ENCODE measurements around the gene PDZK1. TPM values are rescaled to one million over a fixed set of nuclear protein-coding genes. Genes with fewer than 3 reads are reported as not detected.
A peak's percentile ranks its signal among the peaks of the same experiment; 100 is the strongest.
"Not testable (repeated sequence)": the region's sequence is repeated elsewhere in the genome, so short reads cannot be mapped to it uniquely, and the experiment has no call there.

Gene PDZK1
- total RNA-seq, 1 donor = 0.36 TPM

- no peak overlapping the region for H2AFZ ChIP-seq (ENCODE audit: low read length)
- H3K4me3 ChIP-seq (ENCODE audit: insufficient read depth, low read length) = no peak overlapping the region
- no peaks in the 10 kb centered on the region for H3K36me3 ChIP-seq (ENCODE audit: insufficient read depth, low read length)
- no peak for TF ChIP-seq CTCF (IDR thresholded peaks at IDR 0.05; ENCODE audit: extremely low read depth, low read depth, low read length)
- H3K9me3 ChIP-seq (ENCODE audit: low read depth, low read length) = no peaks in the 10 kb centered on the region
- peaks cover 14% of the 10 kb centered on the region for H3K4me1 ChIP-seq (ENCODE audit: insufficient read depth, low read length)
- no peak overlapping the region for H3K4me2 ChIP-seq (ENCODE audit: insufficient read depth, low read length)
- H4K20me1 ChIP-seq (ENCODE audit: insufficient read depth, low read length) = no peaks in the 10 kb centered on the region
- no peaks in the 10 kb centered on the region for H3K27me3 ChIP-seq (ENCODE audit: insufficient read depth, low read length)
- H3K27ac ChIP-seq (ENCODE audit: low read depth, low read length) = no peak overlapping the region
- peak; percentile 17 for DNase-seq (ENCODE audit: insufficient read length, low spot score, missing footprints)
- H3K79me2 ChIP-seq (ENCODE audit: insufficient read depth, low read length) = no peaks in the 10 kb centered on the region
These were observed 17.2 kb downstream of the PDZK1 start for GRCh38 chr1:145689922-145690321.

- Histone ChIP-seq H3K79me2 (ENCODE audit: insufficient read depth, low read length) (no peaks in the 10 kb centered on the region), H3K36me3 (ENCODE audit: insufficient read depth, low read length) (no peaks in the 10 kb centered on the region), H3K27me3 (ENCODE audit: insufficient read depth, low read length) (no peaks in the 10 kb centered on the region), H4K20me1 (ENCODE audit: insufficient read depth, low read length) (no peaks in the 10 kb centered on the region), H3K4me1 (ENCODE audit: insufficient read depth, low read length) (peaks cover 14% of the 10 kb centered on the region), H3K4me2 (ENCODE audit: insufficient read depth, low read length) (no peak overlapping the region), H3K27ac (ENCODE audit: low read depth, low read length) (no peak overlapping the region), H3K9me3 (ENCODE audit: low read depth, low read length) (no peaks in the 10 kb centered on the region), H3K4me3 (ENCODE audit: insufficient read depth, low read length) (no peak overlapping the region), H2AFZ (ENCODE audit: low read length) (no peak overlapping the region)
- DNase-seq (ENCODE audit: insufficient read length, low spot score, missing footprints) = no peak
- TF ChIP-seq CTCF (IDR thresholded peaks at IDR 0.05; ENCODE audit: extremely low read depth, low read depth, low read length) = no peak
These were observed 18.2 kb downstream of the PDZK1 start for GRCh38 chr1:145688924-145689323.

GRCh38 chr1:145688328-145688727 is 18.8 kb downstream of the PDZK1 start:
- DNase-seq (ENCODE audit: insufficient read length, low spot score, missing footprints) = no peak
- Histone ChIP-seq H3K27me3 (ENCODE audit: insufficient read depth, low read length) (no peaks in the 10 kb centered on the region), H2AFZ (ENCODE audit: low read length) (no peak overlapping the region), H3K4me1 (ENCODE audit: insufficient read depth, low read length) (peaks cover 14% of the 10 kb centered on the region), H3K4me3 (ENCODE audit: insufficient read depth, low read length) (no peak overlapping the region), H3K9me3 (ENCODE audit: low read depth, low read length) (no peaks in the 10 kb centered on the region), H4K20me1 (ENCODE audit: insufficient read depth, low read length) (no peaks in the 10 kb centered on the region), H3K27ac (ENCODE audit: low read depth, low read length) (no peak overlapping the region), H3K36me3 (ENCODE audit: insufficient read depth, low read length) (no peaks in the 10 kb centered on the region), H3K79me2 (ENCODE audit: insufficient read depth, low read length) (no peaks in the 10 kb centered on the region), H3K4me2 (ENCODE audit: insufficient read depth, low read length) (no peak overlapping the region)
- TF ChIP-seq CTCF (IDR thresholded peaks at IDR 0.05; ENCODE audit: extremely low read depth, low read depth, low read length) = no peak

- H4K20me1 ChIP-seq (ENCODE audit: insufficient read depth, low read length); H3K79me2 ChIP-seq (ENCODE audit: insufficient read depth, low read length); H3K4me1 ChIP-seq (ENCODE audit: insufficient read depth, low read length); H3K27ac ChIP-seq (ENCODE audit: low read depth, low read length); H3K9me3 ChIP-seq (ENCODE audit: low read depth, low read length); DNase-seq (ENCODE audit: insufficient read length, low spot score, missing footprints); H2AFZ ChIP-seq (ENCODE audit: low read length); H3K36me3 ChIP-seq (ENCODE audit: insufficient read depth, low read length); H3K4me2 ChIP-seq (ENCODE audit: insufficient read depth, low read length); H3K27me3 ChIP-seq (ENCODE audit: insufficient read depth, low read length); H3K4me3 ChIP-seq (ENCODE audit: insufficient read depth, low read length): not testable (repeated sequence)
These were observed 21.1 kb downstream of the PDZK1 start for GRCh38 chr1:145686078-145686477.

GRCh38 chr1:145684858-145685257 is 22.3 kb downstream of the PDZK1 start:
- H3K36me3 ChIP-seq (ENCODE audit: insufficient read depth, low read length); H3K4me3 ChIP-seq (ENCODE audit: insufficient read depth, low read length); H3K4me2 ChIP-seq (ENCODE audit: insufficient read depth, low read length); H4K20me1 ChIP-seq (ENCODE audit: insufficient read depth, low read length); H2AFZ ChIP-seq (ENCODE audit: low read length); DNase-seq (ENCODE audit: insufficient read length, low spot score, missing footprints); H3K27me3 ChIP-seq (ENCODE audit: insufficient read depth, low read length); H3K27ac ChIP-seq (ENCODE audit: low read depth, low read length); H3K4me1 ChIP-seq (ENCODE audit: insufficient read depth, low read length); H3K9me3 ChIP-seq (ENCODE audit: low read depth, low read length); H3K79me2 ChIP-seq (ENCODE audit: insufficient read depth, low read length): not testable (repeated sequence)

GRCh38 chr1:145673217-145673616 is 34.0 kb downstream of the PDZK1 start:
- not testable (repeated sequence) for H3K27me3 ChIP-seq (ENCODE audit: insufficient read depth, low read length); H3K27ac ChIP-seq (ENCODE audit: low read depth, low read length); H3K4me2 ChIP-seq (ENCODE audit: insufficient read depth, low read length); H3K9me3 ChIP-seq (ENCODE audit: low read depth, low read length); H4K20me1 ChIP-seq (ENCODE audit: insufficient read depth, low read length); H3K36me3 ChIP-seq (ENCODE audit: insufficient read depth, low read length); H3K79me2 ChIP-seq (ENCODE audit: insufficient read depth, low read length); DNase-seq (ENCODE audit: insufficient read length, low spot score, missing footprints); H3K4me3 ChIP-seq (ENCODE audit: insufficient read depth, low read length); H2AFZ ChIP-seq (ENCODE audit: low read length); H3K4me1 ChIP-seq (ENCODE audit: insufficient read depth, low read length)

- H3K4me3 ChIP-seq (ENCODE audit: insufficient read depth, low read length); H3K27ac ChIP-seq (ENCODE audit: low read depth, low read length); H3K9me3 ChIP-seq (ENCODE audit: low read depth, low read length); H3K79me2 ChIP-seq (ENCODE audit: insufficient read depth, low read length); H3K36me3 ChIP-seq (ENCODE audit: insufficient read depth, low read length); H3K4me1 ChIP-seq (ENCODE audit: insufficient read depth, low read length); DNase-seq (ENCODE audit: insufficient read length, low spot score, missing footprints); H3K4me2 ChIP-seq (ENCODE audit: insufficient read depth, low read length); H3K27me3 ChIP-seq (ENCODE audit: insufficient read depth, low read length); H4K20me1 ChIP-seq (ENCODE audit: insufficient read depth, low read length); H2AFZ ChIP-seq (ENCODE audit: low read length): not testable (repeated sequence)
These were observed 36.0 kb downstream of the PDZK1 start for GRCh38 chr1:145670995-145671745.
